OCI-LY7 (cell line): ENCODE results near the gene ABCC1. TPM values are rescaled to one million over a fixed set of nuclear protein-coding genes. Genes with fewer than 3 reads are reported as not detected.

Experiments
- BruUV-seq: library from RNA; stranded (reverse); fragments of 400-500 nt; replicated peaks from 2 replicates; lab custom pipeline; 2021; lab: Mats Ljungman, UMichigan
- CTCF ChIA-PET: fragments of 300-600 bp; sonication (Branson Sonifier 250); formaldehyde crosslinking; loops from one replicate; lab custom pipeline; 2022; ENCODE audit warnings: antibody characterized with exemption; ENCODE audit not compliant: unreplicated experiment; lab: Charles Lee
- POLR2A ChIA-PET: fragments of 300-600 bp; sonication (Branson Sonifier 250); formaldehyde crosslinking; loops from one replicate; lab custom pipeline; 2022; ENCODE audit warnings: antibody characterized with exemption; lab: Charles Lee
- DNase-seq: peaks from one replicate; pipeline ENCODE4 v3.0.0-alpha.2; 2015; ENCODE audit warnings: low spot score
- H2AFZ ChIP-seq: fragments of 200-600 bp; sonication (generic), shearing (Covaris generic); 2 replicates; pipeline ENCODE4 v1.6.1; 2014; ENCODE audit warnings: mild to moderate bottlenecking, antibody characterized with exemption, low read length, moderate library complexity
- H3K27ac ChIP-seq: fragments of 200-600 bp; sonication (generic); 2 replicates; pipeline ENCODE4 v1.5.1; 2014; ENCODE audit warnings: mixed run types, low read depth, mild to moderate bottlenecking, moderate library complexity, low read length, inconsistent platforms; ENCODE audit not compliant: poor library complexity, severe bottlenecking
- H3K36me3 ChIP-seq: fragments of 200-600 bp; sonication (generic); 2 replicates; pipeline ENCODE4 v1.6.1; 2014; ENCODE audit warnings: mild to moderate bottlenecking, antibody characterized with exemption, low read length, moderate library complexity, mixed read lengths; ENCODE audit not compliant: insufficient read depth
- H3K4me1 ChIP-seq: fragments of 200-600 bp; sonication (generic); 2 replicates; pipeline ENCODE4 v1.5.1; 2014; ENCODE audit warnings: mild to moderate bottlenecking, low read length; ENCODE audit not compliant: insufficient read depth, poor library complexity, severe bottlenecking
- H3K4me2 ChIP-seq: fragments of 200-600 bp; sonication (generic); 2 replicates; pipeline ENCODE4 v1.6.1; 2014; ENCODE audit warnings: mild to moderate bottlenecking, low read length
- H3K4me3 ChIP-seq: fragments of 200-600 bp; sonication (generic); 2 replicates; pipeline ENCODE4 v1.5.1; 2014; ENCODE audit warnings: mild to moderate bottlenecking, low read depth, low read length; ENCODE audit not compliant: poor library complexity, severe bottlenecking
- H3K79me2 ChIP-seq: fragments of 200-600 bp; sonication (generic); 2 replicates; pipeline ENCODE4 v1.6.1; 2016; ENCODE audit warnings: low read depth, mild to moderate bottlenecking, low read length, moderate library complexity, mixed read lengths; ENCODE audit not compliant: insufficient read depth
- H3K9me2 ChIP-seq: fragments of 200-600 bp; sonication (generic); 2 replicates; pipeline ENCODE4 v1.6.1; 2016; ENCODE audit warnings: mild to moderate bottlenecking, low read length, mixed read lengths; ENCODE audit not compliant: insufficient read depth
- H3K9me3 ChIP-seq: fragments of 200-600 bp; sonication (generic); 2 replicates; pipeline ENCODE4 v1.6.1; 2014; ENCODE audit warnings: mild to moderate bottlenecking, mixed run types, low read length, mixed read lengths
- H4K20me1 ChIP-seq: fragments of 200-600 bp; sonication (generic); 2 replicates; pipeline ENCODE4 v1.6.1; 2014; ENCODE audit warnings: mild to moderate bottlenecking, antibody characterized with exemption, low read length, moderate library complexity, mixed read lengths; ENCODE audit not compliant: insufficient read depth
- EZH2phosphoT487 ChIP-seq: fragments of 200-600 bp; sonication (generic); IDR thresholded peaks from 2 replicates; pipeline ENCODE4 v1.6.1; 2018; ENCODE audit warnings: low read depth, borderline replicate concordance, mild to moderate bottlenecking, mixed run types, antibody characterized with exemption, low read length, moderate library complexity, mixed read lengths
- intact Hi-C: fragments of 100-400 bp; cut with micrococcal nuclease; formaldehyde crosslinking; loops from one replicate; pipeline ENCODE4 v1.10.0; 2022; ENCODE audit not compliant: unreplicated experiment
- total RNA-seq, 2 experiments: library from RNA; depleted of rRNA in 1 of 2; stranded (reverse); fragments of >200 nt in 1 of 2; shearing (Covaris generic) in 1 of 2; gene quantifications; 2 replicates each; pipeline ENCODE4 v1.2.3, GENCODE V29; 2014 to 2022
- TF ChIP-seq, protein P1 (sequence below): fragments of 200-600 bp; sonication (generic); conservative IDR thresholded peaks from 2 replicates; pipeline ENCODE4 v1.5.1; 2014; ENCODE audit warnings: mild to moderate bottlenecking, antibody characterized with exemption, low read length, moderate library complexity, mixed read lengths

ABCC1 gene
- total RNA-seq, 2 experiments from 2014 or later = 39.9 to 71.8 TPM

DNA sequence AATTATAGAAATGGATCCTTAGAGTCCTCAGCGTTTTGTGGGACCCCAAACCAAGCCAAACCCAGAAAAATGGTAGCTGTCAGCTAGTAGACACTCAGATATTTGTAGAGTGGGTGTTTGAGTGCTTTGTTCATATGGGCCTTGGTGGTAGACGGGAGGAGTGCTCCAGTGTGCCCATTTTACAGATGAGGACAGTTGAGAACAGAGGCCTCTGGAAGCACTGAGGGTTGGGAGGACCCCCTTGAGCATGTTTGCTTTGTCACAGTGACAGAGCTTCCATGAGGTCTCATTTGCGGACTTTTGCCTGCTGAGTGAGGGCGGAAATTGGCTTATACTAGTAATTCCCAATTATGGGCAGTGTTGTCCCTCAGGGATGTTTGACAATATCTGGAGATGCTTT lies 162.2 kb downstream of the ABCC1 start:
- Histone ChIP-seq H3K9me3 (peaks cover 2% of the 10 kb centered on the region), H4K20me1 (no peaks in the 10 kb centered on the region), H3K4me3 (no peak overlapping the region), H2AFZ (no peak overlapping the region), H3K4me2 (no peak overlapping the region), H3K36me3 (peaks cover 99% of the 10 kb centered on the region), H3K4me1 (peaks cover 24% of the 10 kb centered on the region), H3K27ac (no peak overlapping the region), H3K9me2 (no peaks in the 10 kb centered on the region), H3K79me2 (peaks cover 12% of the 10 kb centered on the region; the same call in 1 of the 2 replicates)
- TF ChIP-seq, protein P1, sequence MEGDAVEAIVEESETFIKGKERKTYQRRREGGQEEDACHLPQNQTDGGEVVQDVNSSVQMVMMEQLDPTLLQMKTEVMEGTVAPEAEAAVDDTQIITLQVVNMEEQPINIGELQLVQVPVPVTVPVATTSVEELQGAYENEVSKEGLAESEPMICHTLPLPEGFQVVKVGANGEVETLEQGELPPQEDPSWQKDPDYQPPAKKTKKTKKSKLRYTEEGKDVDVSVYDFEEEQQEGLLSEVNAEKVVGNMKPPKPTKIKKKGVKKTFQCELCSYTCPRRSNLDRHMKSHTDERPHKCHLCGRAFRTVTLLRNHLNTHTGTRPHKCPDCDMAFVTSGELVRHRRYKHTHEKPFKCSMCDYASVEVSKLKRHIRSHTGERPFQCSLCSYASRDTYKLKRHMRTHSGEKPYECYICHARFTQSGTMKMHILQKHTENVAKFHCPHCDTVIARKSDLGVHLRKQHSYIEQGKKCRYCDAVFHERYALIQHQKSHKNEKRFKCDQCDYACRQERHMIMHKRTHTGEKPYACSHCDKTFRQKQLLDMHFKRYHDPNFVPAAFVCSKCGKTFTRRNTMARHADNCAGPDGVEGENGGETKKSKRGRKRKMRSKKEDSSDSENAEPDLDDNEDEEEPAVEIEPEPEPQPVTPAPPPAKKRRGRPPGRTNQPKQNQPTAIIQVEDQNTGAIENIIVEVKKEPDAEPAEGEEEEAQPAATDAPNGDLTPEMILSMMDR = no peak
- TF ChIP-seq EZH2phosphoT487 = no peak
- ChIA-PET CTCF (no interaction called here), POLR2A (no interaction called here)
- no TSS peak for BruUV-seq
- no peak for DNase-seq
- intact Hi-C loops = no loop called here

DNA sequence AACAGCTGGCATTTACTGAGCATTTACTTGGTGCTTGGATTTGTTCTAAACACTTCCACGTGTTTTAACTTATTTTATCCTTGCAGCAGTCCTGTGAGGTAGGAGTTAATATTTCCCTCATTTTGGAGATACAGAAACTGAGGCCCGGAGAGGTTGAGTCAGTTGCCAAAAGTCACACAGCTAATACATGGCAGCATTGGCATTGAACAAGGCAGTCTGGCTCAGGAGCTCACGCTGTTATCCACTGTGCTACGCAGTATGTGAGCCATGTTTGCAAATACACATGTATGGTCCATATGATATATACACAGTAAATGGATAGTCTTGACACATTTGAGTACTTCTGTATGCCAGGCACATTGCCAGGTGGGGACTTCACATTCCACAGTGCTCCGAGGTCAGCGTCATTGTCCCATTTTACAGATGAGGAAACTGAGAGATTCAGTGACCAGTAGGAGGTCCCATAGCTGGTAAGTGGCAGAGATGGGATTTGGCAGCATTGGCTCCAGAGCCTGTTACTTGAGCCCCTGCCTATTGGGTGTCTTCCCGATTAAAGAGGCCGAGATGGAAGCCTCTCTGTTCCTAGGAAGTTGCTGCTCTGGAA lies 163.1 kb downstream of the ABCC1 start:
- no peaks in the 10 kb centered on the region for H3K9me2 ChIP-seq

More for the DNA sequence above, 163.1 kb downstream of the ABCC1 start:
- DNase-seq = no peak
- intact Hi-C loops = no loop called here
- Histone ChIP-seq H2AFZ (no peak overlapping the region), H3K4me1 (peaks cover 14% of the 10 kb centered on the region), H3K36me3 (peaks cover 100% of the 10 kb centered on the region), H3K4me2 (no peak overlapping the region), H4K20me1 (no peaks in the 10 kb centered on the region), H3K27ac (no peak overlapping the region), H3K79me2 (peaks cover 6% of the 10 kb centered on the region; the same call in 1 of the 2 replicates), H3K9me3 (peaks cover 11% of the 10 kb centered on the region), H3K4me3 (no peak overlapping the region)
- BruUV-seq = no TSS peak
- POLR2A ChIA-PET = interaction anchor here (0.5 kb wide), 1 partner anchor 342 kb away, joined by 3 read pairs; no protein-coding TSS in a partner anchor
- no peak for TF ChIP-seq EZH2phosphoT487
- TF ChIP-seq, protein P1 = no peak
- CTCF ChIA-PET = no interaction called here
